GM13976 (cell line): ENCODE measurements around the gene FOXI1.

Experiments used
- DNase-seq: peaks from one replicate; pipeline ENCODE4 v3.0.0; 2012; ENCODE audit warnings: low spot score
- CTCF ChIP-seq: IDR thresholded peaks from 2 replicates; pipeline ENCODE4 v1.5.1; 2012; ENCODE audit warnings: borderline replicate concordance, mild to moderate bottlenecking; ENCODE audit not compliant: insufficient read depth; ENCODE audit errors: extremely low read depth, missing control alignments, control extremely low read depth
- in situ Hi-C: fragments of 300-500 bp; cut with MboI; formaldehyde crosslinking; loops from one replicate; pipeline ENCODE4 v1.12.0; 2022; ENCODE audit warnings: low sequenced_read_pairs, mixed read lengths, inconsistent platforms; ENCODE audit not compliant: unreplicated experiment

FOXI1 gene

GRCh38 chr5:170109059-170110031 is 3.6 kb downstream of the FOXI1 start:
- DNase-seq = no peak
- no peak for TF ChIP-seq CTCF
- in situ Hi-C loops = no loop called here

- in situ Hi-C loops = no loop called here
- no peak for DNase-seq
- TF ChIP-seq CTCF = no peak
Measured at GRCh38 chr5:170110403-170111087, 4.8 kb downstream of the FOXI1 start.

- in situ Hi-C loops = no loop called here
- no peak for DNase-seq
- no peak for TF ChIP-seq CTCF
Measured at GRCh38 chr5:170111088-170111785, 5.5 kb downstream of the FOXI1 start.

GRCh38 chr5:170112876-170113521 is 7.3 kb downstream of the FOXI1 start:
- DNase-seq = no peak
- TF ChIP-seq CTCF = no peak
- in situ Hi-C loops = no loop called here

GRCh38 chr5:170113522-170113900 is 7.8 kb downstream of the FOXI1 start:
- TF ChIP-seq CTCF = no peak
- in situ Hi-C loops = no loop called here
- no peak for DNase-seq

- DNase-seq = no peak
- in situ Hi-C loops = no loop called here
- no peak for TF ChIP-seq CTCF
Measured at GRCh38 chr5:170114271-170114670, 8.6 kb downstream of the FOXI1 start.
